HFF-Myc (cell line): ENCODE results near the gene OR2H1.

Experiments
- DNase-seq: peaks from one replicate; pipeline ENCODE4 v3.0.0-alpha.2; 2011; ENCODE audit warnings: low read depth; ENCODE audit errors: extremely low read depth
- H3K4me3 ChIP-seq: replicated peaks from 2 replicates; pipeline ENCODE4 v1.5.1; 2011; ENCODE audit warnings: low read depth, mild to moderate bottlenecking, control low read depth, low read length
- CTCF ChIP-seq: IDR thresholded peaks from 2 replicates; pipeline ENCODE4 v1.5.1; 2012; ENCODE audit warnings: mild to moderate bottlenecking, low read depth, low read length, control low read depth; ENCODE audit errors: missing control alignments

OR2H1 gene

GRCh38 chr6:29506446-29507067 is 49.6 kb downstream of the OR2H1 start:
- H3K4me3 ChIP-seq, result no peak overlapping the region
- TF ChIP-seq CTCF, result no peak
- no peak for DNase-seq

GRCh38 chr6:29507319-29507718 is 50.4 kb downstream of the OR2H1 start:
- no peak for TF ChIP-seq CTCF
- DNase-seq, result no peak
- H3K4me3 ChIP-seq, result no peak overlapping the region

- TF ChIP-seq CTCF, result no peak
- DNase-seq, result no peak
- H3K4me3 ChIP-seq, result no peak overlapping the region
Observed at GRCh38 chr6:29509239-29509638, 52.3 kb downstream of the OR2H1 start.

- TF ChIP-seq CTCF, result no peak
- no peak overlapping the region for H3K4me3 ChIP-seq
- no peak for DNase-seq
Observed at GRCh38 chr6:29509711-29510110, 52.8 kb downstream of the OR2H1 start.

- H3K4me3 ChIP-seq, result no peak overlapping the region
- no peak for DNase-seq
- no peak for TF ChIP-seq CTCF
Observed at GRCh38 chr6:29510202-29510601, 53.2 kb downstream of the OR2H1 start.

GRCh38 chr6:29510746-29511300 is 53.9 kb downstream of the OR2H1 start:
- no peak for DNase-seq
- H3K4me3 ChIP-seq, result no peak overlapping the region
- TF ChIP-seq CTCF, result no peak
